IMR-90 (cell line): ENCODE measurements around the gene PLSCR3. TPM values are rescaled to one million over a fixed set of nuclear protein-coding genes. Genes with fewer than 3 reads are reported as not detected.

Source experiments
- ATAC-seq: fragments of 200-7000 bp; cut with Tn5 transposase; 2 replicates; pipeline ENCODE4 v1.9.1; 2020; ENCODE audit warnings: low read depth, mild to moderate bottlenecking, moderate library complexity
- BruUV-seq: library from RNA; stranded (reverse); fragments of 400-500 nt; replicated peaks from 2 replicates; lab custom pipeline; 2021; lab: Mats Ljungman, UMichigan
- CTCF ChIA-PET: fragments of 300-600 bp; formaldehyde crosslinking; extraction: SDS; loops from one replicate; lab custom pipeline; 2021; ENCODE audit warnings: antibody characterized with exemption; lab: Yijun Ruan, JAX
- POLR2A ChIA-PET: fragments of 300-600 bp; sonication (Branson Sonifier 250); formaldehyde crosslinking; loops from one replicate; lab custom pipeline; 2022; ENCODE audit warnings: antibody characterized with exemption; ENCODE audit not compliant: unreplicated experiment; lab: Charles Lee
- DNase-seq: peaks from one replicate; pipeline ENCODE4 v3.0.0; 2013
- H2AFZ ChIP-seq: replicated peaks from 2 replicates; pipeline ENCODE3; 2013; ENCODE audit warnings: low read length, mild to moderate bottlenecking; ENCODE audit not compliant: poor library complexity
- H2AK5ac ChIP-seq: 2 replicates; pipeline ENCODE4 v1.6.1; 2013; ENCODE audit warnings: low read depth, low read length, inconsistent platforms
- H2AK9ac ChIP-seq: replicated peaks from 2 replicates; pipeline ENCODE3; 2013; ENCODE audit warnings: mild to moderate bottlenecking, low read depth, low read length, moderate library complexity; ENCODE audit not compliant: poor library complexity
- H2BK120ac ChIP-seq: 2 replicates; pipeline ENCODE4 v1.6.1; 2013; ENCODE audit warnings: low read depth, low read length, inconsistent platforms
- H2BK15ac ChIP-seq: 3 replicates; pipeline ENCODE4 v1.6.1; 2013; ENCODE audit warnings: low read depth, low read length, inconsistent platforms
- H2BK20ac ChIP-seq: 2 replicates; pipeline ENCODE4 v1.6.1; 2013; ENCODE audit warnings: low read depth, mild to moderate bottlenecking, inconsistent platforms, low read length, moderate library complexity
- H2BK5ac ChIP-seq: 2 replicates; pipeline ENCODE4 v1.6.1; 2013; ENCODE audit warnings: mild to moderate bottlenecking, low read depth, low read length, inconsistent platforms; ENCODE audit not compliant: poor library complexity, severe bottlenecking
- H3K14ac ChIP-seq: replicated peaks from 2 replicates; pipeline ENCODE4 v1.6.1; 2013; ENCODE audit warnings: low read depth, low read length, inconsistent platforms
- H3K18ac ChIP-seq: 2 replicates; pipeline ENCODE4 v1.6.1; 2013; ENCODE audit warnings: low read depth, low read length, control low read depth
- H3K23ac ChIP-seq: 2 replicates; pipeline ENCODE4 v1.6.1; 2013; ENCODE audit warnings: low read depth, low read length, inconsistent platforms
- H3K27ac ChIP-seq: 2 replicates; pipeline ENCODE4 v1.5.1; 2013; ENCODE audit warnings: mild to moderate bottlenecking, control low read depth, low read length; ENCODE audit not compliant: insufficient read depth
- H3K27me3 ChIP-seq: 2 replicates; pipeline ENCODE4 v1.6.1; 2013; ENCODE audit warnings: low read length; ENCODE audit not compliant: control insufficient read depth, insufficient read depth
- H3K36me3 ChIP-seq: 2 replicates; pipeline ENCODE4 v1.6.1; 2013; ENCODE audit warnings: low read length, mixed read lengths; ENCODE audit not compliant: control insufficient read depth, insufficient read depth
- H3K4ac ChIP-seq: 2 replicates; pipeline ENCODE4 v1.6.1; 2013; ENCODE audit warnings: low read depth, low read length, inconsistent platforms
- H3K4me1 ChIP-seq: 2 replicates; pipeline ENCODE4 v1.6.1; 2013; ENCODE audit warnings: low read length, mixed read lengths; ENCODE audit not compliant: control insufficient read depth, insufficient read depth
- H3K4me2 ChIP-seq: 2 replicates; pipeline ENCODE4 v1.6.1; 2013; ENCODE audit warnings: low read depth, mild to moderate bottlenecking, control low read depth, low read length, moderate library complexity
- H3K4me3 ChIP-seq: 2 replicates; pipeline ENCODE4 v1.5.1; 2013; ENCODE audit warnings: low read depth, mild to moderate bottlenecking, control low read depth, low read length, moderate library complexity; ENCODE audit not compliant: insufficient read depth
- H3K56ac ChIP-seq: 2 replicates; pipeline ENCODE4 v1.6.1; 2013; ENCODE audit warnings: low read length, inconsistent platforms; ENCODE audit not compliant: insufficient read depth; ENCODE audit errors: extremely low read depth
- H3K79me1 ChIP-seq, 2 experiments: 2 replicates each; pipeline ENCODE4 v1.6.1; 2013; ENCODE audit warnings: low read length in 2 of 2, inconsistent platforms in 1 of 2, low read depth in 1 of 2
- H3K9ac ChIP-seq: 2 replicates; pipeline ENCODE4 v1.6.1; 2013; ENCODE audit warnings: low read depth, low read length, control low read depth
- H3K9me1 ChIP-seq: 2 replicates; pipeline ENCODE4 v1.6.1; 2013; ENCODE audit warnings: low read length, inconsistent platforms; ENCODE audit not compliant: insufficient read depth
- H3K9me3 ChIP-seq: 2 replicates; pipeline ENCODE4 v1.6.1; 2013; ENCODE audit warnings: low read length; ENCODE audit not compliant: control insufficient read depth, insufficient read depth
- H4K20me1 ChIP-seq: 2 replicates; pipeline ENCODE4 v1.6.1; 2013; ENCODE audit warnings: low read length, inconsistent platforms; ENCODE audit not compliant: insufficient read depth
- H4K5ac ChIP-seq: 2 replicates; pipeline ENCODE4 v1.6.1; 2013; ENCODE audit warnings: mild to moderate bottlenecking, low read depth, low read length, control low read depth
- H4K8ac ChIP-seq, 2 experiments: 2 replicates each; pipeline ENCODE4 v1.6.1; 2013; ENCODE audit warnings: low read depth in 2 of 2, low read length in 2 of 2, control low read depth in 1 of 2, inconsistent platforms in 1 of 2
- H4K91ac ChIP-seq: 2 replicates; pipeline ENCODE4 v1.6.1; 2013; ENCODE audit warnings: low read depth, low read length, inconsistent platforms; ENCODE audit not compliant: insufficient read depth
- CEBPB ChIP-seq: IDR thresholded peaks from 2 replicates; pipeline ENCODE4 v1.6.1; 2012; ENCODE audit warnings: low read depth, low read length, improper control_type of control experiment
- CHD1 ChIP-seq: IDR thresholded peaks from 2 replicates; pipeline ENCODE4 v1.6.1; 2012; ENCODE audit warnings: low read depth, low read length, improper control_type of control experiment
- FOS ChIP-seq: fragments of 150-350 bp; IDR thresholded peaks from 2 replicates; pipeline ENCODE4 v1.6.1; 2016; ENCODE audit warnings: low read depth, low read length
- MAFK ChIP-seq: IDR thresholded peaks from 2 replicates; pipeline ENCODE4 v1.6.1; 2012; ENCODE audit warnings: low read depth, low read length, improper control_type of control experiment
- MAZ ChIP-seq: IDR thresholded peaks from 2 replicates; pipeline ENCODE4 v1.6.1; 2012; ENCODE audit warnings: low read depth, mild to moderate bottlenecking, low read length, improper control_type of control experiment, moderate library complexity, borderline replicate concordance
- NFE2L2 ChIP-seq: fragments of 150-350 bp; IDR thresholded peaks from 2 replicates; pipeline ENCODE4 v1.6.1; 2016; ENCODE audit warnings: low read depth, mild to moderate bottlenecking, low read length
- POLR2A ChIP-seq: IDR thresholded peaks from 2 replicates; pipeline ENCODE4 v1.6.1; 2012; ENCODE audit warnings: mild to moderate bottlenecking, low read depth, low read length
- RCOR1 ChIP-seq: IDR thresholded peaks from 2 replicates; pipeline ENCODE4 v1.6.1; 2012; ENCODE audit warnings: mild to moderate bottlenecking, low read length, improper control_type of control experiment; ENCODE audit not compliant: insufficient replicate concordance
- SMC3 ChIP-seq: fragments of 150-350 bp; IDR thresholded peaks from 2 replicates; pipeline ENCODE4 v1.6.1; 2016; ENCODE audit warnings: low read depth, mild to moderate bottlenecking, antibody characterized with exemption, low read length, moderate library complexity
- WGBS, 2 experiments: methylation state at CpG; one replicate each; pipeline versions ENCODE4 v1.1.5 to v1.1.7; 2013; ENCODE audit warnings: missing lambda C conversion rate in 2 of 2; ENCODE audit not compliant: insufficient read length in 1 of 2; ENCODE audit errors: extremely low coverage in 2 of 2; 5-methylcytosine and 5-hydroxymethylcytosine counted together
- dilution Hi-C: fragments of 300-500 bp; cut with HindIII; formaldehyde crosslinking; loops from one replicate; pipeline ENCODE4 v1.14.3; 2018; ENCODE audit warnings: low sequenced_read_pairs; ENCODE audit not compliant: unreplicated experiment
- in situ Hi-C: fragments of 300-500 bp; cut with MboI; formaldehyde crosslinking; loops from 3 replicates; pipeline ENCODE4 v1.14.3; 2019; ENCODE audit warnings: low sequenced_read_pairs, inconsistent platforms, mixed read lengths
- intact Hi-C: fragments of 100-400 bp; cut with micrococcal nuclease; formaldehyde crosslinking; loops from 2 replicates; pipeline ENCODE4 v1.10.0; 2022
- polyA plus RNA-seq, 3 experiments: library from polyadenylated mRNA; depleted of rRNA; stranded (reverse); fragments of >200 nt; gene quantifications; 2 replicates each; pipeline ENCODE4 v1.2.3, GENCODE V29; 2012; ENCODE audit warnings: low replicate concordance in 1 of 3
- total RNA-seq: library from RNA; depleted of rRNA; stranded (reverse); fragments of >200 nt; gene quantifications from 2 replicates; pipeline ENCODE4 v1.2.3, GENCODE V29; 2012
- TF ChIP-seq, protein P1 (sequence below): conservative IDR thresholded peaks from 2 replicates; pipeline ENCODE4 v1.5.1; 2012; ENCODE audit warnings: mild to moderate bottlenecking, low read depth, low read length, improper control_type of control experiment
- TF ChIP-seq, protein P2 (sequence below): fragments of 150-350 bp; IDR thresholded peaks from 2 replicates; pipeline ENCODE4 v1.6.1; 2016; ENCODE audit warnings: low read depth, mild to moderate bottlenecking, low read length, moderate library complexity, borderline replicate concordance
- TF ChIP-seq, protein P3 (sequence below): fragments of 150-350 bp; IDR thresholded peaks from 2 replicates; pipeline ENCODE4 v1.6.1; 2017; ENCODE audit warnings: mild to moderate bottlenecking, antibody characterized with exemption, low read length, low read depth

PLSCR3 gene
- total and polyA plus RNA-seq, 2 of the 4 experiments (the other 2 are of a cell fraction) = 6.1 to 116 TPM

DNA sequence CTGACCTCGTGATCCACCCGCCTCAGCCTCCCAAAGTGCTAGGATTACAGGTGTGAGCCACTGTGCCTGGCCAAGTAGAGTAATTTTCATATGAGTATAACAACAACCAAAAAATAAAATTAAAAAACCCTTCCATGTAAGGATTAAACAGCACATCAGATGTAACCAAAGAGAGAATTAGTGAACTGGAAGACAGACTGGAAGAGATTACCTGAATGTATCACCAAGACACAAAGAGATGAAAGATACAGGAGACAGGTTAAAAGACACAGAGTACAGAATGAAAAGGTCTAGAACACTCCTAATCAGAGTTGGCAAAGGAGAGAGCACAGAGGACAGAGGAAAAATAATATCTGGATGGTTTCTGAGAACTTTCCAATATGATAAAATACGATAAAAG lies 15.2 kb downstream of the PLSCR3 start:
- no peak overlapping the region for H2AK5ac ChIP-seq
- no peak overlapping the region for H3K4me3 ChIP-seq
- no peaks in the 10 kb centered on the region for H4K20me1 ChIP-seq
- ChIA-PET POLR2A (no interaction called here), CTCF (no interaction called here)
- no peak overlapping the region for H2AK9ac ChIP-seq
- H3K18ac ChIP-seq = no peak overlapping the region
- no peak overlapping the region for H3K56ac ChIP-seq
- no peak for ATAC-seq
- no peaks in the 10 kb centered on the region for H3K79me1 ChIP-seq
- no peak overlapping the region for H2BK120ac ChIP-seq
- H4K5ac ChIP-seq = no peak overlapping the region
- dilution Hi-C loops (no loop called here), in situ Hi-C loops (no loop called here), intact Hi-C loops (no loop called here)
- no peak overlapping the region for H4K91ac ChIP-seq
- H3K27me3 ChIP-seq = peaks cover 26% of the 10 kb centered on the region
- H3K9ac ChIP-seq = no peak overlapping the region
- peaks cover 10% of the 10 kb centered on the region; the same call in 1 of the 2 replicates for H3K9me3 ChIP-seq
- TF ChIP-seq CEBPB (no peak), MAZ (no peak), MAFK (no peak), NFE2L2 (no peak), SMC3 (no peak), POLR2A (no peak), CHD1 (no peak), FOS (no peak), RCOR1 (no peak)
- TF ChIP-seq, protein P1, sequence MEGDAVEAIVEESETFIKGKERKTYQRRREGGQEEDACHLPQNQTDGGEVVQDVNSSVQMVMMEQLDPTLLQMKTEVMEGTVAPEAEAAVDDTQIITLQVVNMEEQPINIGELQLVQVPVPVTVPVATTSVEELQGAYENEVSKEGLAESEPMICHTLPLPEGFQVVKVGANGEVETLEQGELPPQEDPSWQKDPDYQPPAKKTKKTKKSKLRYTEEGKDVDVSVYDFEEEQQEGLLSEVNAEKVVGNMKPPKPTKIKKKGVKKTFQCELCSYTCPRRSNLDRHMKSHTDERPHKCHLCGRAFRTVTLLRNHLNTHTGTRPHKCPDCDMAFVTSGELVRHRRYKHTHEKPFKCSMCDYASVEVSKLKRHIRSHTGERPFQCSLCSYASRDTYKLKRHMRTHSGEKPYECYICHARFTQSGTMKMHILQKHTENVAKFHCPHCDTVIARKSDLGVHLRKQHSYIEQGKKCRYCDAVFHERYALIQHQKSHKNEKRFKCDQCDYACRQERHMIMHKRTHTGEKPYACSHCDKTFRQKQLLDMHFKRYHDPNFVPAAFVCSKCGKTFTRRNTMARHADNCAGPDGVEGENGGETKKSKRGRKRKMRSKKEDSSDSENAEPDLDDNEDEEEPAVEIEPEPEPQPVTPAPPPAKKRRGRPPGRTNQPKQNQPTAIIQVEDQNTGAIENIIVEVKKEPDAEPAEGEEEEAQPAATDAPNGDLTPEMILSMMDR = no peak
- TF ChIP-seq, protein P2, sequence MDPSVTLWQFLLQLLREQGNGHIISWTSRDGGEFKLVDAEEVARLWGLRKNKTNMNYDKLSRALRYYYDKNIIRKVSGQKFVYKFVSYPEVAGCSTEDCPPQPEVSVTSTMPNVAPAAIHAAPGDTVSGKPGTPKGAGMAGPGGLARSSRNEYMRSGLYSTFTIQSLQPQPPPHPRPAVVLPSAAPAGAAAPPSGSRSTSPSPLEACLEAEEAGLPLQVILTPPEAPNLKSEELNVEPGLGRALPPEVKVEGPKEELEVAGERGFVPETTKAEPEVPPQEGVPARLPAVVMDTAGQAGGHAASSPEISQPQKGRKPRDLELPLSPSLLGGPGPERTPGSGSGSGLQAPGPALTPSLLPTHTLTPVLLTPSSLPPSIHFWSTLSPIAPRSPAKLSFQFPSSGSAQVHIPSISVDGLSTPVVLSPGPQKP = no peak
- TF ChIP-seq, protein P3, sequence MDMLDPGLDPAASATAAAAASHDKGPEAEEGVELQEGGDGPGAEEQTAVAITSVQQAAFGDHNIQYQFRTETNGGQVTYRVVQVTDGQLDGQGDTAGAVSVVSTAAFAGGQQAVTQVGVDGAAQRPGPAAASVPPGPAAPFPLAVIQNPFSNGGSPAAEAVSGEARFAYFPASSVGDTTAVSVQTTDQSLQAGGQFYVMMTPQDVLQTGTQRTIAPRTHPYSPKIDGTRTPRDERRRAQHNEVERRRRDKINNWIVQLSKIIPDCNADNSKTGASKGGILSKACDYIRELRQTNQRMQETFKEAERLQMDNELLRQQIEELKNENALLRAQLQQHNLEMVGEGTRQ = no peak
- no peak overlapping the region for H2BK5ac ChIP-seq
- H3K4ac ChIP-seq = no peak overlapping the region
- no CpG with 5 or more reads among the region's 3 CpGs for WGBS, 2 experiments
- no peaks in the 10 kb centered on the region for H3K36me3 ChIP-seq
- no peak overlapping the region for H3K27ac ChIP-seq
- no peak for DNase-seq
- H2BK15ac ChIP-seq = no peak overlapping the region
- no peak overlapping the region for H3K4me2 ChIP-seq
- no peak overlapping the region for H2BK20ac ChIP-seq
- H4K8ac ChIP-seq = no peak overlapping the region
- peaks cover 7% of the 10 kb centered on the region; the same call in 1 of the 2 replicates for H3K4me1 ChIP-seq
- H3K14ac ChIP-seq = no peak overlapping the region
- peaks cover 2% of the 10 kb centered on the region; the same call in 1 of the 2 replicates for H3K9me1 ChIP-seq
- no peak overlapping the region for H2AFZ ChIP-seq
- H3K23ac ChIP-seq = no peak overlapping the region
- BruUV-seq = no TSS peak
